Endodermal cell (in vitro differentiated cells): ENCODE results near the gene NUP153. TPM values are rescaled to one million over a fixed set of nuclear protein-coding genes. Genes with fewer than 3 reads are reported as not detected.

ENCODE experiments used
- DNase-seq: peaks from one replicate; pipeline ENCODE4 v3.0.0-alpha.2; 2017
- H3K27ac ChIP-seq: 2 replicates; pipeline ENCODE4 v1.5.1; 2013; ENCODE audit warnings: mild to moderate bottlenecking, low read depth, low read length, moderate library complexity
- H3K27me3 ChIP-seq: 2 replicates; pipeline ENCODE4 v1.6.1; 2013; ENCODE audit warnings: mild to moderate bottlenecking, low read length, moderate library complexity; ENCODE audit not compliant: insufficient read depth, control insufficient read depth, poor library complexity, severe bottlenecking
- H3K36me3 ChIP-seq: 2 replicates; pipeline ENCODE4 v1.7.0; 2013; ENCODE audit warnings: mild to moderate bottlenecking, low read length, moderate library complexity; ENCODE audit not compliant: control insufficient read depth, insufficient read depth
- H3K4me1 ChIP-seq: one replicate; pipeline ENCODE4 v1.7.0; 2013; ENCODE audit warnings: low read length; ENCODE audit not compliant: control insufficient read depth, insufficient read depth
- H3K4me3 ChIP-seq: 2 replicates; pipeline ENCODE4 v1.5.1; 2013; ENCODE audit warnings: mild to moderate bottlenecking, low read length, moderate library complexity
- H3K9ac ChIP-seq: 2 replicates; pipeline ENCODE4 v1.6.1; 2013; ENCODE audit warnings: mild to moderate bottlenecking, low read length, moderate library complexity; ENCODE audit not compliant: poor library complexity, severe bottlenecking; ENCODE audit errors: extremely low read depth
- H3K9me3 ChIP-seq: 2 replicates; pipeline ENCODE4 v1.6.1; 2013; ENCODE audit warnings: mild to moderate bottlenecking, low read length, moderate library complexity; ENCODE audit not compliant: control insufficient read depth
- H3K27ac Mint-ChIP-seq: 2 replicates; pipeline ENCODE4 v1.8.0; 2020; ENCODE audit warnings: mixed read lengths
- H3K27me3 Mint-ChIP-seq: 2 replicates; pipeline ENCODE4 v1.8.0; 2021; ENCODE audit warnings: mild to moderate bottlenecking, mixed read lengths; ENCODE audit not compliant: insufficient read depth
- H3K36me3 Mint-ChIP-seq: 2 replicates; pipeline ENCODE4 v1.8.0; 2020; ENCODE audit warnings: low read depth, mixed read lengths
- H3K4me1 Mint-ChIP-seq: 2 replicates; pipeline ENCODE4 v1.8.0; 2020; ENCODE audit warnings: mixed read lengths
- H3K4me3 Mint-ChIP-seq: 2 replicates; pipeline ENCODE4 v1.8.0; 2020; ENCODE audit warnings: mild to moderate bottlenecking, moderate library complexity, mixed read lengths
- H3K9me3 Mint-ChIP-seq: 2 replicates; pipeline ENCODE4 v1.8.0; 2020; ENCODE audit warnings: mild to moderate bottlenecking, mixed read lengths
- CTCF ChIP-seq: fragments of 200-600 bp; sonication (generic); conservative IDR thresholded peaks from 2 replicates; pipeline ENCODE4 v1.5.0; 2021; ENCODE audit warnings: antibody characterized with exemption, mild to moderate bottlenecking
- WGBS, 2 experiments: methylation state at CpG; one replicate each; pipeline versions ENCODE4 v1.1.5 to v1.1.7; 2013; ENCODE audit warnings: missing lambda C conversion rate in 2 of 2, mixed read lengths in 1 of 2; ENCODE audit not compliant: insufficient coverage in 1 of 2, insufficient read length in 1 of 2; 5-methylcytosine and 5-hydroxymethylcytosine counted together
- total RNA-seq, 2 donors: library from RNA; stranded (reverse); fragmentation: NEBNext Ultra II Directional in 1 of 2; extraction: Animal tissue kit (Norgen Biotek cat#: 25700) in 1 of 2; gene quantifications; 2 replicates in 1 of 2; 3 replicates in 1 of 2; pipeline ENCODE4 v1.2.1, GENCODE V29; 2021

NUP153 gene
- total RNA-seq, 2 donors from 2014 or later, result 58.9 to 69.6 TPM

GRCh38 chr6:17656644-17657043, 50.1 kb downstream of the NUP153 start:
- Histone ChIP-seq H3K36me3 (peaks cover 85% of the 10 kb centered on the region), H3K27me3 (no peaks in the 10 kb centered on the region), H3K9me3 (no peaks in the 10 kb centered on the region), H3K4me1 (no peaks in the 10 kb centered on the region), H3K4me3 (no peak overlapping the region), H3K9ac (no peak overlapping the region), H3K27ac (no peak overlapping the region)
- H3K4me1 Mint-ChIP-seq, result peaks cover 1% of the 10 kb centered on the region
- DNase-seq, result no peak
- no peak for TF ChIP-seq CTCF
- peaks cover 66% of the 10 kb centered on the region for H3K36me3 Mint-ChIP-seq
- no peak overlapping the region for H3K27ac Mint-ChIP-seq
- WGBS, 2 experiments, result 91 to 100% methylated on average over 1 to 2 of the region's 3 CpGs
- H3K27me3 Mint-ChIP-seq, result no peaks in the 10 kb centered on the region
- no peaks in the 10 kb centered on the region for H3K9me3 Mint-ChIP-seq
- no peak overlapping the region for H3K4me3 Mint-ChIP-seq

- Histone ChIP-seq H3K9me3 (no peaks in the 10 kb centered on the region), H3K4me3 (no peak overlapping the region), H3K4me1 (no peaks in the 10 kb centered on the region), H3K9ac (no peak overlapping the region), H3K36me3 (peaks cover 85% of the 10 kb centered on the region), H3K27me3 (no peaks in the 10 kb centered on the region), H3K27ac (no peak overlapping the region)
- Mint-ChIP-seq H3K27ac (no peak overlapping the region), H3K4me3 (no peak overlapping the region), H3K36me3 (peaks cover 66% of the 10 kb centered on the region), H3K27me3 (no peaks in the 10 kb centered on the region), H3K9me3 (no peaks in the 10 kb centered on the region), H3K4me1 (peaks cover 1% of the 10 kb centered on the region)
- 93% methylated on average over 1 of the region's 1 CpG; no CpG with 5 or more reads in 1 of the 2 experiments for WGBS, 2 experiments
- TF ChIP-seq CTCF, result no peak
- DNase-seq, result no peak
Measured at GRCh38 chr6:17656092-17656491, 50.6 kb downstream of the NUP153 start.

- 77 to 100% methylated on average over 1 to 5 of the region's 5 CpGs for WGBS, 2 experiments
- no peak overlapping the region for H3K4me3 ChIP-seq
- Mint-ChIP-seq H3K4me1 (peaks cover 1% of the 10 kb centered on the region), H3K36me3 (peaks cover 62% of the 10 kb centered on the region), H3K9me3 (no peaks in the 10 kb centered on the region), H3K27ac (no peak overlapping the region), H3K27me3 (no peaks in the 10 kb centered on the region), H3K4me3 (no peak overlapping the region)
- no peaks in the 10 kb centered on the region for H3K9me3 ChIP-seq
- H3K36me3 ChIP-seq, result peaks cover 85% of the 10 kb centered on the region
- H3K9ac ChIP-seq, result no peak overlapping the region
- H3K27me3 ChIP-seq, result no peaks in the 10 kb centered on the region
- H3K27ac ChIP-seq, result no peak overlapping the region
- TF ChIP-seq CTCF, result no peak
- no peaks in the 10 kb centered on the region for H3K4me1 ChIP-seq
- no peak for DNase-seq
Measured at GRCh38 chr6:17653198-17653882, 53.4 kb downstream of the NUP153 start.
